NOMO-1 (cell line): ENCODE measurements around the gene FYCO1.
"Not testable (repeated sequence)": the region's sequence is repeated elsewhere in the genome, so short reads cannot be mapped to it uniquely, and the experiment has no call there.

ENCODE experiments used
- DNase-seq, 2 experiments: peaks; one replicate each; lab custom pipeline; 2025; ENCODE audit not compliant: unreplicated experiment in 2 of 2; lab: John Stamatoyannopoulos, UW

Gene FYCO1

GRCh38 chr3:46012246-46012645 is 16.6 kb upstream of the FYCO1 start:
- no peak for DNase-seq

GRCh38 chr3:46010519-46011113 is 15.0 kb upstream of the FYCO1 start:
- no peak for DNase-seq

GRCh38 chr3:46008058-46008457 is 12.4 kb upstream of the FYCO1 start:
- no peak for DNase-seq

- DNase-seq, result no peak
Measured at GRCh38 chr3:46007280-46007679, 11.7 kb upstream of the FYCO1 start.

GRCh38 chr3:46006238-46007032 is 10.8 kb upstream of the FYCO1 start:
- DNase-seq, result no peak

GRCh38 chr3:46003706-46004105 is 8.1 kb upstream of the FYCO1 start:
- not testable (repeated sequence) for DNase-seq

GRCh38 chr3:46001178-46001577 is 5.6 kb upstream of the FYCO1 start:
- no peak for DNase-seq

- no peak for DNase-seq
Measured at GRCh38 chr3:45997942-45998341, 2.3 kb upstream of the FYCO1 start.

GRCh38 chr3:45997499-45997898 is 1.9 kb upstream of the FYCO1 start:
- DNase-seq, result not testable (repeated sequence)

GRCh38 chr3:45994419-45995235 is 997 bp downstream of the FYCO1 start:
- peak in 1 of 2 experiments; percentile 21 for DNase-seq

GRCh38 chr3:45993421-45994027 is 2.1 kb downstream of the FYCO1 start:
- peak in 1 of 2 experiments; percentile 5 for DNase-seq

GRCh38 chr3:45992821-45993221 is 2.8 kb downstream of the FYCO1 start:
- no peak for DNase-seq

GRCh38 chr3:45992133-45992729 is 3.4 kb downstream of the FYCO1 start:
- peak in 1 of 2 experiments; percentile 28 for DNase-seq

GRCh38 chr3:45991341-45991740 is 4.3 kb downstream of the FYCO1 start:
- DNase-seq, result no peak

- DNase-seq, result no peak
Measured at GRCh38 chr3:45990181-45990580, 5.4 kb downstream of the FYCO1 start.

GRCh38 chr3:45988804-45989203 is 6.8 kb downstream of the FYCO1 start:
- peak in 1 of 2 experiments; percentile 16 for DNase-seq

GRCh38 chr3:45988362-45988761 is 7.3 kb downstream of the FYCO1 start:
- DNase-seq, result peak; percentile 58 to 65

GRCh38 chr3:45987368-45988291 is 8.0 kb downstream of the FYCO1 start:
- peak in 1 of 2 experiments; percentile 50 for DNase-seq

GRCh38 chr3:45986303-45986982 is 9.2 kb downstream of the FYCO1 start:
- DNase-seq, result no peak
